ENCODE data around the gene UBE3C.

The UBE3C gene

DNA sequence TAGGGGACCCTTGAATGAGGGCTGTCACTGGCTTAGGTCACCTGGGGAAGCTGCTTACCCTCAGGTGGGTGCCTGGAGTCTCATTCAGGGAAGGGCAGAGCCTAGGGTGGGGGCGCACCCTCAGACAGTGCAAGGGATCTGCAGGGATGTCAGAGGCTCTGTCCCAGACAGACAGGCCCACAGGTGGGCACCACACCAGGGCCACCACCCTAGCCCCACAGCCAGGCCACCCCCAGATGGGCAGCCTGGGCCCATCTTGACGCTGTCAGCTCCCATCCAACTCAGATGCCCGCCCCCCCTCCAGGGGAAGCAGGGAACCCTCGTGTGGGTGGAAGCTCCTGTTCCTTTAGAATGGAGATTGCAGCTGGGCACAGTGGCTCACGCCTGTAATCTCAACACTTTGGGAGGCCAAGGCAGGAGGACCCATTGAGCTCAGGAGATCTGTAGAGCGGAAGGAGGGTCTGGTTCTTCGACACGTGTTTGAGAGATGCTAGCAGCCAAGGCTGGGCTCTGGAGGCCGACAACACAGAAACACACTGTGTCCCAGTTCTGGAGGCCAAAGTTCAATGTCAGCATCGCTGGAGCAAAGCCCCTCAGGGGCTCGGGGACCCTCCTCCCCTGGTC is 139.6 kb downstream of the UBE3C start:
- peak; percentile 34 for DNase-seq (ENCODE audit: low spot score)
- in situ Hi-C loops (cut with MboI; ENCODE audit: low sequenced_read_pairs, unreplicated experiment): no loop called here
- no peak for TF ChIP-seq CTCF (IDR thresholded peaks at IDR 0.05; ENCODE audit: borderline replicate concordance, control extremely low read depth, extremely low read depth, insufficient read depth, missing control alignments)

- DNase-seq (ENCODE audit: low spot score): peak; percentile 77
- no peak for TF ChIP-seq CTCF (IDR thresholded peaks at IDR 0.05; ENCODE audit: borderline replicate concordance, control extremely low read depth, extremely low read depth, insufficient read depth, missing control alignments)
- in situ Hi-C loops (cut with MboI; ENCODE audit: low sequenced_read_pairs, unreplicated experiment): no loop called here
Measured at GRCh38 chr7:157278791-157279724, 140.3 kb downstream of the UBE3C start.

- DNase-seq (ENCODE audit: low spot score): peak; percentile 50
- TF ChIP-seq CTCF (IDR thresholded peaks at IDR 0.05; ENCODE audit: borderline replicate concordance, control extremely low read depth, extremely low read depth, insufficient read depth, missing control alignments): no peak
- in situ Hi-C loops (cut with MboI; ENCODE audit: low sequenced_read_pairs, unreplicated experiment): no loop called here
Measured at GRCh38 chr7:157279741-157280215, 141.1 kb downstream of the UBE3C start.

- no peak for TF ChIP-seq CTCF (IDR thresholded peaks at IDR 0.05; ENCODE audit: borderline replicate concordance, control extremely low read depth, extremely low read depth, insufficient read depth, missing control alignments)
- peak; percentile 34 for DNase-seq (ENCODE audit: low spot score)
- in situ Hi-C loops (cut with MboI; ENCODE audit: low sequenced_read_pairs, unreplicated experiment): no loop called here
Measured at GRCh38 chr7:157280216-157280841, 141.6 kb downstream of the UBE3C start.

DNA sequence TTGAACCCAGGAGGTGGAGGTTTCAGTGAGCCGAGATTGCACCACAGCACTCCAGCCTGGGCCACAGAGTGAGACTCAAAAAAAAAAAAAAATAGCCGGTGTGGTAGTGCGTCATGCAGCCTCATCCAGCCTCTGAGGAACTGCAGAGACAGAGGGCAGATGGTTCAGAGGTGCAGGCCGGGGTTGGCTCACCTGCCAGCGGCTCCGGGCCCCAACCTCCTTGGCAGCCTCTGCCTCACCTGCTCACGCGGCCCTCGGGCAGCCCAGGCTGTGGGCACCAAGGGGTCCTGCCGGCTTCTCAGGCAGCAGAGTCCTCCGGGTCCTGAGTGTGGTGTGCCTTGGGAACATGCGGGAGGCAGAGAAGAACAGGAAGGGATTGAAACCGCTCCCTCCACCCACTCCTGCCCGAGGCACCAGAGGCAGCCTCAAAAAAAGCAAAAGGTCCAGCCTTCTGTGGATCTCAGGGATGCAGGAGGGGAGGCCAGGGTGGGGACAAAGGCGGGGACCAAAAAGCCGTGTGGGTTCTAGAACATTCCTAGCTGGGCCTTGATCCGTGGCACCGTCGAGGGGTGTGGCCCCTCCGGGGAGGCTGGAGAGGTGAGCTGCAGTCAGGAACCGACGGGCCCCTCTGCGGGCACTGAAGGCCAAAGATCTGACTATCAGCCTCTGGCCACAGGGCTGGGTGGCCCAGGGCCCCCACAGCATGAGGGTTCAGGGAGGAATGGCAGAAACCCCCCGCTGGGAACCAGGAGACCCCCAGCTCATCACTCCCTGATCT is 142.7 kb downstream of the UBE3C start:
- no peak for TF ChIP-seq CTCF (IDR thresholded peaks at IDR 0.05; ENCODE audit: borderline replicate concordance, control extremely low read depth, extremely low read depth, insufficient read depth, missing control alignments)
- in situ Hi-C loops (cut with MboI; ENCODE audit: low sequenced_read_pairs, unreplicated experiment): no loop called here
- DNase-seq (ENCODE audit: low spot score): peak; percentile 40
